Stimulated activated CD8-positive, alpha-beta memory T cell treated with anti-CD3 and anti-CD28 coated beads, Interleukin-2, amount 100 ng/mL, for 1 hour (primary cell): ENCODE results near the gene DNAJB6.

ENCODE experiments used
- DNase-seq, 2 donors: peaks; one replicate each; pipeline ENCODE4 v3.0.0-alpha.2; 2020; ENCODE audit warnings: low read depth in 2 of 2

The DNAJB6 gene

DNA sequence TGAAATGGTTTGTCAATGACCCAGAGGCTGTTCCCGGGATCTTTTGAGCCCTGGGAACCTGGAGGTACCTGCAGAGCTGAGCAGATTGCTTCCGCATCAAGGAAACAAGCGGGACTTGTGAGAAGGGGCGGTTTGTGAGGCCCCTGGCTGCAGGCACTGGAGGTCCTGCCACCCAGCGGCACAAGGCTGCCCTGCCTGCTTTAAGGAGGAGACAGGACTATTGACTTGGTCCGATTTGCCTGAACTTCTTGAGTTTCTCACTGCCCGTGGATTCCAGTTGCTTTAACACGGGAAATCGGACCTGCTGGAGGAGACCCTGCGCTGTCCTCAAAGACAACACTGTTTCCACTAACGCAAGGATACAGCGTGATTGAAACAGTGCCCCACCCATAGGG is 130.1 kb downstream of the DNAJB6 start:
- DNase-seq: no peak
